HCT116 (cell line): Measurements from ENCODE around the gene PGPEP1. TPM values are rescaled to one million over a fixed set of nuclear protein-coding genes. Genes with fewer than 3 reads are reported as not detected.

ENCODE experiments used
- ATAC-seq: fragments of 200-7000 bp; cut with Tn5 transposase; 2 replicates; pipeline ENCODE4 v1.9.1; 2020; ENCODE audit warnings: mild to moderate bottlenecking, moderate library complexity
- BruUV-seq: library from RNA; stranded (reverse); fragments of 400-500 nt; replicated peaks from 2 replicates; lab custom pipeline; 2021; lab: Mats Ljungman, UMichigan
- CTCF ChIA-PET: fragments of 300-600 bp; sonication (Branson Sonifier 250); formaldehyde crosslinking; loops from one replicate; lab custom pipeline; 2021; ENCODE audit warnings: antibody characterized with exemption; lab: Charles Lee
- POLR2A ChIA-PET: fragments of 300-600, 350-600 bp; sonication (Branson Sonifier 250); formaldehyde crosslinking; loops from one replicate; lab custom pipeline; 2021; ENCODE audit warnings: antibody characterized with exemption; lab: Charles Lee
- RAD21 ChIA-PET, 2 experiments: fragments of 300-600 bp; sonication (Branson Sonifier 250); formaldehyde crosslinking; loops; one replicate each; lab custom pipeline; 2023; ENCODE audit warnings: low total read pairs in 2 of 2; ENCODE audit not compliant: uncharacterized antibody in 2 of 2, unreplicated experiment in 2 of 2, low non-redundant PET in 1 of 2; lab: Charles Lee
- DNase-seq: peaks from one replicate; pipeline ENCODE4 v3.0.0-alpha.2; 2010; ENCODE audit warnings: low read depth, low spot score
- H2AFZ ChIP-seq: fragments of 200-600 bp; shearing (Covaris generic), sonication (generic); 2 replicates; pipeline ENCODE4 v1.6.1; 2017; ENCODE audit warnings: low read depth, mixed run types, mixed read lengths, antibody characterized with exemption, low read length; ENCODE audit not compliant: poor library complexity, severe bottlenecking
- H3K27ac ChIP-seq: 2 replicates; pipeline ENCODE4 v1.5.1; 2012; ENCODE audit warnings: low read depth, low read length
- H3K27me3 ChIP-seq: fragments of 200-600 bp; sonication (generic); 2 replicates; pipeline ENCODE4 v1.6.1; 2016; ENCODE audit warnings: mixed run types, low read length, mixed read lengths; ENCODE audit not compliant: insufficient read depth
- H3K36me3 ChIP-seq, 2 experiments: fragments of 200-500 bp in 1 of 2; fragments of 200-600 bp in 1 of 2; sonication (Bioruptor generic) in 1 of 2; sonication (generic) in 1 of 2; 2 replicates each; pipeline versions ENCODE4 v1.5.1 to v1.6.1; 2014 to 2016; ENCODE audit warnings: low read length in 2 of 2, inconsistent platforms in 1 of 2, mixed read lengths in 1 of 2, mixed run types in 1 of 2; ENCODE audit not compliant: insufficient read depth in 2 of 2, control insufficient read depth in 1 of 2
- H3K4me1 ChIP-seq, 2 experiments: fragments of 200-600 bp in 1 of 2; sonication (generic) in 1 of 2; 2 replicates each; pipeline versions ENCODE4 v1.5.1 to v1.6.1; 2012 to 2017; ENCODE audit warnings: low read length in 2 of 2, inconsistent platforms in 1 of 2, mild to moderate bottlenecking in 1 of 2, mixed read lengths in 1 of 2, mixed run types in 1 of 2, moderate library complexity in 1 of 2; ENCODE audit not compliant: insufficient read depth in 2 of 2, control insufficient read depth in 1 of 2
- H3K4me2 ChIP-seq: fragments of 200-600 bp; sonication (generic); 2 replicates; pipeline ENCODE4 v1.6.1; 2017; ENCODE audit warnings: mixed run types, low read length, mixed read lengths
- H3K4me3 ChIP-seq, 2 experiments: fragments of 200-600 bp in 1 of 2; sonication (generic) in 1 of 2; replicated peaks in 1 of 2; 2 replicates each; pipeline ENCODE4 v1.5.1; 2011 to 2016; ENCODE audit warnings: low read length in 2 of 2, control low read depth in 1 of 2, low read depth in 1 of 2, mild to moderate bottlenecking in 1 of 2, mixed read lengths in 1 of 2, mixed run types in 1 of 2
- H3K79me2 ChIP-seq: fragments of 200-600 bp; sonication (generic); 2 replicates; pipeline ENCODE4 v1.6.1; 2017; ENCODE audit warnings: mild to moderate bottlenecking, mixed run types, low read length, moderate library complexity, mixed read lengths; ENCODE audit not compliant: insufficient read depth
- H3K9ac ChIP-seq: fragments of 200-600 bp; sonication (generic); 2 replicates; pipeline ENCODE4 v1.6.1; 2016; ENCODE audit warnings: low read length, mixed read lengths
- H3K9me2 ChIP-seq: fragments of 200-600 bp; sonication (generic), shearing (Covaris generic); 2 replicates; pipeline ENCODE4 v1.6.1; 2017; ENCODE audit warnings: mixed run types, mild to moderate bottlenecking, moderate library complexity; ENCODE audit not compliant: insufficient read depth
- H3K9me3 ChIP-seq, 2 experiments: fragments of 200-500 bp in 1 of 2; fragments of 200-600 bp in 1 of 2; sonication (Bioruptor generic) in 1 of 2; sonication (generic) in 1 of 2; 2 replicates each; pipeline ENCODE4 v1.6.1; 2014 to 2017; ENCODE audit warnings: low read length in 2 of 2, mixed read lengths in 2 of 2, inconsistent platforms in 1 of 2, low read depth in 1 of 2, mild to moderate bottlenecking in 1 of 2, mixed run types in 1 of 2, moderate library complexity in 1 of 2; ENCODE audit not compliant: control insufficient read depth in 1 of 2, insufficient read depth in 1 of 2
- H4K20me1 ChIP-seq: fragments of 200-600 bp; sonication (generic), shearing (Covaris generic); 2 replicates; pipeline ENCODE4 v1.6.1; 2017; ENCODE audit warnings: mixed run types, mild to moderate bottlenecking, moderate library complexity; ENCODE audit not compliant: insufficient read depth
- CBX3 ChIP-seq: IDR thresholded peaks from 2 replicates; pipeline ENCODE4 v1.6.1; 2012; ENCODE audit warnings: low read depth
- ELF1 ChIP-seq: IDR thresholded peaks from 2 replicates; pipeline ENCODE4 v1.6.1; 2012; ENCODE audit warnings: low read depth, borderline replicate concordance
- EZH2phosphoT487 ChIP-seq: fragments of 200-600 bp; IDR thresholded peaks from 2 replicates; pipeline ENCODE4 v1.6.1; 2018; ENCODE audit warnings: antibody characterized with exemption, borderline replicate concordance
- JUND ChIP-seq: IDR thresholded peaks from 2 replicates; pipeline ENCODE4 v1.6.1; 2012
- SIN3A ChIP-seq: IDR thresholded peaks from 2 replicates; pipeline ENCODE4 v1.6.1; 2012; ENCODE audit warnings: low read depth
- TCF7L2 ChIP-seq: IDR thresholded peaks from 2 replicates; pipeline ENCODE4 v1.7.0; 2011; ENCODE audit warnings: borderline replicate concordance, inconsistent platforms; ENCODE audit not compliant: insufficient read depth, insufficient read length; ENCODE audit errors: extremely low read depth
- YY1 ChIP-seq: IDR thresholded peaks from 2 replicates; pipeline ENCODE4 v1.6.1; 2011; ENCODE audit warnings: low read length, low read depth, moderate library complexity, mild to moderate bottlenecking; ENCODE audit not compliant: insufficient replicate concordance; ENCODE audit errors: extremely low read depth
- ZBTB33 ChIP-seq: IDR thresholded peaks from 2 replicates; pipeline ENCODE4 v1.6.1; 2011; ENCODE audit warnings: mild to moderate bottlenecking, low read length, moderate library complexity; ENCODE audit not compliant: insufficient replicate concordance; ENCODE audit errors: extremely low read depth
- ZNF274 ChIP-seq: fragments of 200-500 bp; sonication (Bioruptor generic); IDR thresholded peaks from 2 replicates; pipeline ENCODE4 v1.6.1; 2014; ENCODE audit warnings: mild to moderate bottlenecking, low read depth, low read length, inconsistent platforms
- intact Hi-C: fragments of 100-400 bp; cut with micrococcal nuclease; formaldehyde crosslinking; loops from 2 replicates; pipeline ENCODE4 v1.10.0; 2022
- total RNA-seq: library from RNA; stranded (reverse); gene quantifications from one replicate; pipeline ENCODE4 v1.2.1, GENCODE V29; 2021; ENCODE audit not compliant: unreplicated experiment
- TF ChIP-seq, protein P1 (sequence below): IDR thresholded peaks from 2 replicates; pipeline ENCODE4 v1.6.1; 2012
- TF ChIP-seq, protein P2 (sequence below): IDR thresholded peaks from 2 replicates; pipeline ENCODE4 v1.6.1; 2012; ENCODE audit warnings: low read depth
- TF ChIP-seq, protein P3 (sequence below): IDR thresholded peaks from 2 replicates; pipeline ENCODE4 v1.6.1; 2012

Gene PGPEP1
- total RNA-seq, 1 experiment from 2014 or later, result 30.9 TPM

- no peak for TF ChIP-seq JUND
- TF ChIP-seq CBX3, result no peak
- TF ChIP-seq, protein P1, sequence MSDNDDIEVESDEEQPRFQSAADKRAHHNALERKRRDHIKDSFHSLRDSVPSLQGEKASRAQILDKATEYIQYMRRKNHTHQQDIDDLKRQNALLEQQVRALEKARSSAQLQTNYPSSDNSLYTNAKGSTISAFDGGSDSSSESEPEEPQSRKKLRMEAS, result no peak
- TF ChIP-seq, all 23 proteins: peak for 0
- RAD21 ChIA-PET, result no interaction called here
- no peak for DNase-seq
Observed at GRCh38 chr19:18391509-18392075, 51.2 kb downstream of the PGPEP1 start.

GRCh38 chr19:18392417-18392816 lies 52.0 kb downstream of the PGPEP1 start:
- no TSS peak for BruUV-seq
- ChIA-PET CTCF (interaction anchor here (0.8 to 1.3 kb wide), 2 partner anchors 19 to 42 kb away, joined by 3 read pairs; no protein-coding TSS in a partner anchor), RAD21 (no interaction called here), POLR2A (interaction anchor here (5.7 kb wide), 1 partner anchor 12 kb away, joined by 46 read pairs; no protein-coding TSS in a partner anchor)
- Histone ChIP-seq H3K79me2 (peaks cover 2% of the 10 kb centered on the region), H3K9me2 (no peaks in the 10 kb centered on the region), H3K4me3 (no peak overlapping the region), H3K9me3 (no peaks in the 10 kb centered on the region), H3K4me2 (no peak overlapping the region), H3K9ac (no peak overlapping the region), H2AFZ (no peak overlapping the region), H3K36me3 (peaks cover 0 to 6% of the 10 kb centered on the region in 2 experiments; a peak in 1 of 4 replicates), H3K4me1 (peaks cover 12 to 41% of the 10 kb centered on the region in 2 experiments; a peak in 3 of 4 replicates), H3K27ac (no peak overlapping the region), H3K27me3 (no peaks in the 10 kb centered on the region), H4K20me1 (no peaks in the 10 kb centered on the region)
- intact Hi-C loops, result no loop called here
- DNase-seq (no peak), ATAC-seq (no peak)
- no peak for TF ChIP-seq SIN3A
- TF ChIP-seq, protein P2, sequence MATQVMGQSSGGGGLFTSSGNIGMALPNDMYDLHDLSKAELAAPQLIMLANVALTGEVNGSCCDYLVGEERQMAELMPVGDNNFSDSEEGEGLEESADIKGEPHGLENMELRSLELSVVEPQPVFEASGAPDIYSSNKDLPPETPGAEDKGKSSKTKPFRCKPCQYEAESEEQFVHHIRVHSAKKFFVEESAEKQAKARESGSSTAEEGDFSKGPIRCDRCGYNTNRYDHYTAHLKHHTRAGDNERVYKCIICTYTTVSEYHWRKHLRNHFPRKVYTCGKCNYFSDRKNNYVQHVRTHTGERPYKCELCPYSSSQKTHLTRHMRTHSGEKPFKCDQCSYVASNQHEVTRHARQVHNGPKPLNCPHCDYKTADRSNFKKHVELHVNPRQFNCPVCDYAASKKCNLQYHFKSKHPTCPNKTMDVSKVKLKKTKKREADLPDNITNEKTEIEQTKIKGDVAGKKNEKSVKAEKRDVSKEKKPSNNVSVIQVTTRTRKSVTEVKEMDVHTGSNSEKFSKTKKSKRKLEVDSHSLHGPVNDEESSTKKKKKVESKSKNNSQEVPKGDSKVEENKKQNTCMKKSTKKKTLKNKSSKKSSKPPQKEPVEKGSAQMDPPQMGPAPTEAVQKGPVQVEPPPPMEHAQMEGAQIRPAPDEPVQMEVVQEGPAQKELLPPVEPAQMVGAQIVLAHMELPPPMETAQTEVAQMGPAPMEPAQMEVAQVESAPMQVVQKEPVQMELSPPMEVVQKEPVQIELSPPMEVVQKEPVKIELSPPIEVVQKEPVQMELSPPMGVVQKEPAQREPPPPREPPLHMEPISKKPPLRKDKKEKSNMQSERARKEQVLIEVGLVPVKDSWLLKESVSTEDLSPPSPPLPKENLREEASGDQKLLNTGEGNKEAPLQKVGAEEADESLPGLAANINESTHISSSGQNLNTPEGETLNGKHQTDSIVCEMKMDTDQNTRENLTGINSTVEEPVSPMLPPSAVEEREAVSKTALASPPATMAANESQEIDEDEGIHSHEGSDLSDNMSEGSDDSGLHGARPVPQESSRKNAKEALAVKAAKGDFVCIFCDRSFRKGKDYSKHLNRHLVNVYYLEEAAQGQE, result no peak
- TF ChIP-seq EZH2phosphoT487, result no peak
- TF ChIP-seq, protein P3, sequence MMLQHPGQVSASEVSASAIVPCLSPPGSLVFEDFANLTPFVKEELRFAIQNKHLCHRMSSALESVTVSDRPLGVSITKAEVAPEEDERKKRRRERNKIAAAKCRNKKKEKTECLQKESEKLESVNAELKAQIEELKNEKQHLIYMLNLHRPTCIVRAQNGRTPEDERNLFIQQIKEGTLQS, result no peak
- TF ChIP-seq ELF1, result no peak
- TF ChIP-seq TCF7L2, result no peak
- no peak for TF ChIP-seq ZNF274
- TF ChIP-seq CBX3, result no peak
- no peak for TF ChIP-seq YY1
- no peak for TF ChIP-seq ZBTB33

More at GRCh38 chr19:18391509-18392075, 51.2 kb downstream of the PGPEP1 start:
- Histone ChIP-seq H3K9me3 (no peaks in the 10 kb centered on the region), H3K4me2 (no peak overlapping the region), H2AFZ (no peak overlapping the region), H3K36me3 (peaks cover 0 to 6% of the 10 kb centered on the region in 2 experiments; a peak in 1 of 4 replicates), H3K79me2 (peaks cover 10% of the 10 kb centered on the region), H3K4me1 (peaks cover 17 to 47% of the 10 kb centered on the region in 2 experiments; a peak in 3 of 4 replicates), H3K9me2 (no peaks in the 10 kb centered on the region), H3K4me3 (no peak overlapping the region), H4K20me1 (no peaks in the 10 kb centered on the region), H3K27ac (no peak overlapping the region), H3K9ac (no peak overlapping the region), H3K27me3 (no peaks in the 10 kb centered on the region)
- intact Hi-C loops, result no loop called here
- ATAC-seq, result no peak
- ChIA-PET CTCF (interaction anchor here (1.0 kb wide), 1 partner anchor 19 kb away, joined by 4 read pairs; no protein-coding TSS in a partner anchor), POLR2A (interaction anchor here (0.9 to 5.7 kb wide), 12 partner anchors 8 to 188 kb away, joined by 3 to 58 read pairs (median 8); partner anchors contain the start of genes IQCN, JUND, RAB3A and SSBP4)
- BruUV-seq, result no TSS peak
